Neuronal stem cell (in vitro differentiated cells): ENCODE results near the gene FCHSD1. TPM values are rescaled to one million over a fixed set of nuclear protein-coding genes. Genes with fewer than 3 reads are reported as not detected.

Experiments used
- DNase-seq: peaks from one replicate; pipeline ENCODE4 v3.0.0-alpha.2; 2013; ENCODE audit warnings: low spot score
- H2AFZ ChIP-seq: one replicate; pipeline ENCODE4 v1.6.1; 2013; ENCODE audit warnings: mild to moderate bottlenecking, low read length, inconsistent platforms
- H2AK5ac ChIP-seq: 2 replicates; pipeline ENCODE4 v1.6.1; 2013; ENCODE audit warnings: low read depth, mild to moderate bottlenecking, inconsistent platforms, low read length, moderate library complexity, mixed read lengths
- H2BK120ac ChIP-seq: 2 replicates; pipeline ENCODE4 v1.6.1; 2013; ENCODE audit warnings: low read depth, mild to moderate bottlenecking, inconsistent platforms, low read length, moderate library complexity, mixed read lengths
- H2BK12ac ChIP-seq: one replicate; pipeline ENCODE4 v1.6.1; 2013; ENCODE audit warnings: low read length, inconsistent platforms
- H2BK15ac ChIP-seq: 2 replicates; pipeline ENCODE4 v1.6.1; 2013; ENCODE audit warnings: mild to moderate bottlenecking, low read length, inconsistent platforms, mixed read lengths
- H2BK5ac ChIP-seq: one replicate; pipeline ENCODE4 v1.6.1; 2013; ENCODE audit warnings: inconsistent platforms, mild to moderate bottlenecking, low read length, moderate library complexity
- H3K14ac ChIP-seq: one replicate; pipeline ENCODE4 v1.6.1; 2013; ENCODE audit warnings: low read length, inconsistent platforms
- H3K18ac ChIP-seq: 2 replicates; pipeline ENCODE4 v1.6.1; 2013; ENCODE audit warnings: low read length, inconsistent platforms
- H3K23ac ChIP-seq: 2 replicates; pipeline ENCODE4 v1.6.1; 2013; ENCODE audit warnings: low read depth, mild to moderate bottlenecking, mixed read lengths, low read length, inconsistent platforms; ENCODE audit not compliant: poor library complexity
- H3K27ac ChIP-seq: replicated peaks from 3 replicates; pipeline ENCODE4 v1.5.1; 2013; ENCODE audit warnings: low read length, inconsistent platforms
- H3K27me3 ChIP-seq, 3 experiments: 2 replicates each; pipeline ENCODE4 v1.6.1; 2013; ENCODE audit warnings: low read length in 3 of 3, mild to moderate bottlenecking in 2 of 3, inconsistent platforms in 1 of 3, low read depth in 1 of 3, mixed read lengths in 1 of 3, moderate library complexity in 1 of 3; ENCODE audit not compliant: control insufficient read depth in 3 of 3, insufficient read depth in 3 of 3
- H3K36me3 ChIP-seq, 2 donors: replicated peaks in 1 of 2; 2 replicates each; pipeline ENCODE4 v1.6.1; 2013; ENCODE audit warnings: low read length in 2 of 2; ENCODE audit not compliant: control insufficient read depth in 2 of 2, insufficient read depth in 2 of 2
- H3K4ac ChIP-seq: 2 replicates; pipeline ENCODE4 v1.6.1; 2013; ENCODE audit warnings: inconsistent platforms, mild to moderate bottlenecking, low read length, moderate library complexity
- H3K4me1 ChIP-seq, 2 donors: 1 replicate in 1 of 2; 2 replicates in 1 of 2; pipeline ENCODE4 v1.6.1; 2013; ENCODE audit warnings: low read length in 2 of 2, low read depth in 1 of 2; ENCODE audit not compliant: control insufficient read depth in 2 of 2, insufficient read depth in 1 of 2
- H3K4me2 ChIP-seq: one replicate; pipeline ENCODE4 v1.6.1; 2013; ENCODE audit warnings: mild to moderate bottlenecking, low read length, inconsistent platforms; ENCODE audit not compliant: insufficient read depth, poor library complexity, severe bottlenecking
- H3K4me3 ChIP-seq, 2 donors: 2 replicates each; pipeline ENCODE4 v1.5.1; 2013; ENCODE audit warnings: low read length in 2 of 2, mild to moderate bottlenecking in 2 of 2, inconsistent platforms in 1 of 2, moderate library complexity in 1 of 2
- H3K79me1 ChIP-seq: one replicate; pipeline ENCODE4 v1.6.1; 2013; ENCODE audit warnings: low read depth, mild to moderate bottlenecking, inconsistent platforms, low read length, moderate library complexity
- H3K9ac ChIP-seq: one replicate; pipeline ENCODE4 v1.6.1; 2013; ENCODE audit warnings: mild to moderate bottlenecking, low read depth, low read length, inconsistent platforms; ENCODE audit not compliant: poor library complexity
- H3K9me3 ChIP-seq, 2 donors: replicated peaks in 1 of 2; 2 replicates each; pipeline versions ENCODE3 to v1.6.1; 2013; ENCODE audit warnings: low read length in 2 of 2, mild to moderate bottlenecking in 2 of 2, inconsistent platforms in 1 of 2, low read depth in 1 of 2, mixed read lengths in 1 of 2, moderate library complexity in 1 of 2; ENCODE audit not compliant: control insufficient read depth in 2 of 2, insufficient read depth in 1 of 2
- H4K8ac ChIP-seq: one replicate; pipeline ENCODE4 v1.6.1; 2013; ENCODE audit warnings: low read depth, mild to moderate bottlenecking, inconsistent platforms, low read length, moderate library complexity
- H4K91ac ChIP-seq: one replicate; pipeline ENCODE4 v1.6.1; 2013; ENCODE audit warnings: low read length, low read depth, mild to moderate bottlenecking, inconsistent platforms; ENCODE audit not compliant: poor library complexity
- WGBS, 2 donors: extraction: QIAGEN DNeasy Blood & Tissue Kit; methylation state at CpG; one replicate each; pipeline ENCODE4 v1.1.7; 2013; ENCODE audit warnings: missing lambda C conversion rate in 2 of 2, mixed read lengths in 1 of 2; ENCODE audit not compliant: insufficient read length in 2 of 2, insufficient replicate concordance in 1 of 2; ENCODE audit errors: extremely low coverage in 2 of 2; 5-methylcytosine and 5-hydroxymethylcytosine counted together
- polyA plus RNA-seq, 2 experiments: library from polyadenylated mRNA; stranded (reverse); fragments of 200-250 nt; gene quantifications; one replicate each; pipeline ENCODE4 v1.2.3, GENCODE V29; 2013

Gene FCHSD1
- polyA plus RNA-seq (2013, experiment 1 of 2), result 11.3 TPM
- polyA plus RNA-seq (2013, experiment 2 of 2), result 10.9 TPM

DNA sequence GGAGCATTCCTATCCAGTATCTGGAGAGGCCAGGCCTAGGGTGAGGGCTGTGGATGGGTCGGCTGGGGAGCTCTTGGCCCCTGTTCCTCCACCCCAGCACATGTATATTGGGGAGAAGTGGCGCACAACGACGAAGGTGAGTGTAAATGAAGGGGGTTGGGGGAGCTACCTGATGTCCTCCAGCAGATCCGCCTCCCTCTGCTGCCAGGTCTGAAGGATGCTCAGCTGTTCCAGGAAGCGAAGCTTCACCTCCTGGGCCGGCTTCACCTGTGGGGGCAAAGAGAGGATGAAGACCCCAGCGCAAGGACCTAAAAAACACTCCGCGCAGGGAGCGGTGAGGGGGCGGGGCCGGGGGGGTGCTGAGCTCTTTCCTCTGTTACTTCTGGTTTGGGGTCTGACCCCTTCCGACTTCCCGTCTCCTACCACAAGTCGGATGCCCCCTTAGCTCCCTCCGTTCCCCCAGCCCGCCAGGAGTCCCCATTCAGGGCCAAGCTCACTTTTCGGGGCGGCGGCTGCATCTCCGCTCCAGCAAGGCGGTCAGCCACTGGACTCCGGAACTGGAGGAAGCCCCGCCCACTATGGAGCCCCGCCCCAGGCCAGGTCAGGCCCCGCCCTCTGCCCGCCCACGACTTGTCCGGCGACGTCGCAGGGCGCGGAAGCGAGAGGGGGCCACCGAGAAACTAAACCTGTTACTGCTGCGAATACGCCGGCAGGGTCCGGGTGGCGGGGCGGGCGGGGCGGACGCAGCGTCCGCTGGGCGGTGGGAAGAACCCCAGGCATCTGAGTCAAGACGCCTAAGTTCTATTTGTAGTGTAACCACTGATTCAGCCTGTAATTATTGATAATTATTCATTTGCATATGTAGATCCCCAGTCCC lies at the start of gene FCHSD1:
Gene FCHSD1 (minus strand): TSS at position 568 of the 877 bp plus-strand sequence. CDS start 50 bp downstream, at position 518.
- Histone ChIP-seq H2BK120ac (no peak within 1 kb of the TSS), H4K91ac (no peak within 1 kb of the TSS), H3K4ac (no peak within 1 kb of the TSS), H4K8ac (no peak within 1 kb of the TSS), H3K36me3 (peaks cover 12 to 16% of the 10 kb centered on the region in 2 donors), H3K4me1 (peaks cover 3 to 5% of the 10 kb centered on the region in 2 donors), H3K4me2 (peak within 1 kb of the TSS; percentile 69), H3K27ac (no peak within 1 kb of the TSS), H2AFZ (peak within 1 kb of the TSS; percentile 96), H2AK5ac (peak within 1 kb of the TSS; percentile 37), H2BK5ac (no peak within 1 kb of the TSS), H3K9me3 (no peaks in the 10 kb centered on the region), H3K23ac (no peak within 1 kb of the TSS), H2BK12ac (peak within 1 kb of the TSS; percentile 63), H3K18ac (peak within 1 kb of the TSS; percentile 84), H3K9ac (peak within 1 kb of the TSS; percentile 61), H3K4me3 (peak within 1 kb of the TSS; percentile 62 to 78), H3K14ac (no peak within 1 kb of the TSS), H3K79me1 (no peaks in the 10 kb centered on the region), H3K27me3 (no peaks in the 10 kb centered on the region), H2BK15ac (peak within 1 kb of the TSS; percentile 51)
- WGBS, 2 donors, result no CpG with 5 or more reads among the region's 50 CpGs
- DNase-seq, result peak; percentile 85

DNA sequence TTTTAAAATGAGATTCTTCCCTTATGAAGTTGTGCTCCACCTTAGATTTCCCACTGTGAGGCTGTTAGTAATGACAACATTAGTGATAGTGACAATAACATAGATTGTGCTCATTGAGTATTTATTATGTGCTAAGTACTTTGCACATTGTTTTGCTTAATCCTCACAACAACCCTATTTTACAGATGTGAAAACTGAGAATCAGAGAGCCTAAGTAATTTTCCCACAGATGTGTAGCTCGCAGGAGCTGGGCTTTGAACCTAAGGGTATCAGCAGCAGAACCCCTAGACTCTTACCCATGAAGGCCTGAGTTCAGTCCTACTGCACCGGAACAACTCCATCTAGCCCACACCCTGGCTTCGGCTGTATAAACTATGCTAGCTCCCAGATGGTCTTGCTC lies 46.4 kb upstream of the FCHSD1 start:
- no peak overlapping the region for H2BK120ac ChIP-seq
- peaks cover 13 to 14% of the 10 kb centered on the region in 2 donors for H3K4me1 ChIP-seq
- no peak overlapping the region for H3K18ac ChIP-seq
- H2BK15ac ChIP-seq, result no peak overlapping the region
- H2AFZ ChIP-seq, result no peak overlapping the region
- H2BK5ac ChIP-seq, result no peak overlapping the region
- H4K8ac ChIP-seq, result no peak overlapping the region
- H3K27me3 ChIP-seq, result peaks cover 0 to 63% (median 14%) of the 10 kb centered on the region in 3 experiments
- no peak for DNase-seq
- no peak overlapping the region for H3K23ac ChIP-seq
- H3K79me1 ChIP-seq, result no peaks in the 10 kb centered on the region
- no peaks in the 10 kb centered on the region for H3K36me3 ChIP-seq
- H3K27ac ChIP-seq, result no peak overlapping the region
- no peak overlapping the region for H2BK12ac ChIP-seq
- no peak overlapping the region for H4K91ac ChIP-seq
- H3K4ac ChIP-seq, result no peak overlapping the region
- no peak overlapping the region for H3K4me2 ChIP-seq
- H2AK5ac ChIP-seq, result no peak overlapping the region
- no CpG with 5 or more reads among the region's 3 CpGs for WGBS, 2 donors
- H3K14ac ChIP-seq, result no peak overlapping the region
- no peaks in the 10 kb centered on the region for H3K9me3 ChIP-seq
- H3K4me3 ChIP-seq, result no peak overlapping the region
- H3K9ac ChIP-seq, result no peak overlapping the region

DNA sequence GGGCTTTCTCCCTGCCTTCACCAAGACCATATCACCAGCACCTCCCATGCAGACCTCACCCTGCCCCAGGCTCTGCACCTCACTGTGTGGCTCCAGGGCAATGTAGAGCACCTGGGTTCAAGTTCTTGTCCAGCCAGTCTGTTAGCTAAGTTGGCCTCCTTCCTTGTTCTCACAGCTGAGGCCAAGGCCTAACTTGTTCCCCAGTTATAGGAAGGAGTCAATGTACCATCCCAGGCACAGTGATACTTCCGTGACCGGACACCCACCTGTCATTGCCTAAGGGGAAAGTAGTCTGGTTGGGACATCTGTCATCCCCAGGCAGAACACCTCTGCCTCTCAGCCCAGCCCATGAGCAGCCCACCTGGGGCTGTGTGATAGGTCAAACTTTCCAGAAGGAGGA lies 45.2 kb upstream of the FCHSD1 start:
- Histone ChIP-seq H3K79me1 (no peaks in the 10 kb centered on the region), H3K4ac (no peak overlapping the region), H2BK12ac (no peak overlapping the region), H2AK5ac (no peak overlapping the region), H2BK120ac (no peak overlapping the region), H3K4me2 (no peak overlapping the region), H3K27me3 (peaks cover 0 to 60% (median 5%) of the 10 kb centered on the region in 3 experiments), H3K14ac (no peak overlapping the region), H4K91ac (no peak overlapping the region), H3K4me1 (peaks cover 11% of the 10 kb centered on the region in 2 donors), H3K9ac (no peak overlapping the region), H2AFZ (no peak overlapping the region), H3K18ac (no peak overlapping the region), H3K9me3 (no peaks in the 10 kb centered on the region), H3K27ac (no peak overlapping the region), H3K36me3 (no peaks in the 10 kb centered on the region), H2BK5ac (no peak overlapping the region), H3K4me3 (no peak overlapping the region), H4K8ac (no peak overlapping the region), H2BK15ac (no peak overlapping the region), H3K23ac (no peak overlapping the region)
- DNase-seq, result no peak
- no CpG with 5 or more reads among the region's 2 CpGs for WGBS, 2 donors

GRCh38 chr5:141695627-141696215 lies 44.5 kb upstream of the FCHSD1 start:
- Histone ChIP-seq H4K91ac (no peak overlapping the region), H3K36me3 (no peaks in the 10 kb centered on the region), H4K8ac (no peak overlapping the region), H3K27ac (no peak overlapping the region), H3K18ac (no peak overlapping the region), H3K79me1 (no peaks in the 10 kb centered on the region), H3K4me1 (peaks cover 11% of the 10 kb centered on the region in 2 donors), H2BK12ac (no peak overlapping the region), H2BK120ac (no peak overlapping the region), H2BK5ac (no peak overlapping the region), H3K9me3 (no peaks in the 10 kb centered on the region), H3K4me2 (no peak overlapping the region), H3K23ac (no peak overlapping the region), H3K14ac (no peak overlapping the region), H2BK15ac (no peak overlapping the region), H3K9ac (no peak overlapping the region), H2AFZ (no peak overlapping the region), H3K4me3 (no peak overlapping the region), H3K4ac (no peak overlapping the region), H2AK5ac (no peak overlapping the region), H3K27me3 (peaks cover 0 to 60% (median 0%) of the 10 kb centered on the region in 3 experiments)
- WGBS, 2 donors, result no CpG with 5 or more reads among the region's 11 CpGs
- DNase-seq, result no peak
